GM19099 (cell line): Measurements from ENCODE around the gene SSH2.

Source experiments
- POLR2A ChIP-seq: IDR thresholded peaks from 3 replicates; pipeline ENCODE4 v1.6.1; 2011; ENCODE audit warnings: low read depth; ENCODE audit not compliant: insufficient read length; ENCODE audit errors: extremely low read depth

The SSH2 gene

DNA sequence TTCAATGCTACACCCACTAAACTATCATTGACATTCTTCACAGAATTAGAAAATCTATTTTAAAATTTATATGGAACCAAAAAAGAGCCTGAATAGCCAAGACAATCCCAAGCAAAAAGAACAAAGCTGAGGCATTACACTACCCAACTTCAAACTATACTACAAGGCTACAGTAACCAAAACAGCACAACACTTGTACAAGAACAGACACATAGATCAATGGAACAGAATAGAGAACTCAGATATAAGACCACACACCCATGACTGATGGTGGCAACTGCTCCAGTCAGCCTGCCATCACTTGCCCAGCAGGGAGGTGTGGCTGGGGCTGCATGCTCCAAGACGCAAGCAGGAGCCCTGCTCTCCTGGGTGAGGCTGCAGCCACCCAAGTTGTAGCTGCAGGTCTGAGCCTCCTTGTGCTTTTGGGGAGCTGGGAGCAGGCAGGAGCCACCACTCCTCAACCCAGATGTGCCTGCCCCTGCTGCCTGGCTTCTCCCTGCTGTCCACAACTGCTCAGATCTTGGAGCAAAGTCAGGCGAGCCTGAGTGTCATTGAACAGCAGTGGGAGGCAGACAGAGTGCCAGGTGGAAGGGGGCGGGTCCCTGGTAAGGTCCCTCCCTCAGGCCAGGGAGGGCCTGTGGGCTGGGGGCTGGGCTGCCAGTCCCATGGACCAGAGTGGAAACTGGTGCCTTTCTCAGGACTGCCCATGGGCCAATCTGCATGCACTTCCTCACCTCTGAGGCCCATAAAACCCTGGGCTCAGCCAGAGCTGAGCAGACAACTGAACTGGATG lies 24.7 kb downstream of the SSH2 start:
- TF ChIP-seq POLR2A, result no peak

DNA sequence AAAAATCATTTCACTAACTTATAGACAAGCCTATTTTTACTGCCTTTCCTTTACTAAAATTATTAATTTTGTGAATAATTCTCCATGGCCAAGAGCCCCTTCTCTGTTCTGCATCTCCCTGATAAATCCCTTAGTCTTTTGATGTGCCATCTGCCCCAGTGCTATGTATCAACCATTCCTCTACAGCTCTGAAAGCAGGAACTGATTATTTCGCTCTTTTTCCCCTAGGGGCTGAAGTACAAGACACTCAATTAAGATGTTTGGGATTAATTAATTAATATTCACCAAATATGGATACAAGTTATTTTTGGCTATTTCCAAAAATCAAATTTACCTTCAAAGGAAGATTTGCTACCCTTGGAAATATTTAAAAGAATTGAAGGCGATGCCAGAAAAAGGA lies 26.6 kb downstream of the SSH2 start:
- TF ChIP-seq POLR2A, result no peak

DNA sequence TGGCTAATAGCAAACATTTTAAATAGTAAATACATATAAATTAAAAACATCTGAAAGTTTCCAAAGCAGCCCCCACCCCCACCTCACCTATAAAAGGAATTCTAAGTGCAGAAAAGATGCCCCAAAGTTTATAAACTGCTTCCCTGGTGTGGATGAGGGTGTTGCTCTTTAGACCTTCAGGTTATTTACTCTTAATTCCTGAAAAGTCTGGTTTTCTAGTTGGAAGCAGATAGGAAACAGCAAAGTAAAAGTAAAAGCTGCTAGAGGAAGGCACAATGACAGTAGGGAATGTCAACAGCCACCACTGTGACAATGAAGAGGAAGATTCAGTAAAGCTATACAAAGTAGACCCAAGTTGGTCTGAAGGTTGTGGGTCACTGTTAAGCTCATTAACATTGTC lies 37.8 kb downstream of the SSH2 start:
- TF ChIP-seq POLR2A, result no peak

DNA sequence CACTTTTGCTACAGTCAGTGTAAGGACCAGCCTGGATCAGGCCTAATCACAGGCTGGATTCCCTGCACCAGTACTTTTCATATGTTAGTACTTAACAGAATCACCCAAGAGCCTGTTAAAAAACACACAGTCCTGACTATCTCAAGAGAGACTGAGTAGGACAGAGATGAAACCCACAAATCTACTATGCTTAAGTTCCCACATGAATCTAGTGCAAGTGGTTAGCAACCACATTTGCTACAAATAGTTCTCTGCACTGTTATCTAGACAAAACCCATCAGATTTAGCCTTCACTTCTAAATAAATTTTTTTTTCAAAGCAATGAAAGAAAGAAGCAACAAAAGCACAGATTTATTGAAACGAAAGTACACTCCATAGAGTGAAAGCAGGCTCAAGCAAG lies 38.9 kb downstream of the SSH2 start:
- TF ChIP-seq POLR2A, result no peak

DNA sequence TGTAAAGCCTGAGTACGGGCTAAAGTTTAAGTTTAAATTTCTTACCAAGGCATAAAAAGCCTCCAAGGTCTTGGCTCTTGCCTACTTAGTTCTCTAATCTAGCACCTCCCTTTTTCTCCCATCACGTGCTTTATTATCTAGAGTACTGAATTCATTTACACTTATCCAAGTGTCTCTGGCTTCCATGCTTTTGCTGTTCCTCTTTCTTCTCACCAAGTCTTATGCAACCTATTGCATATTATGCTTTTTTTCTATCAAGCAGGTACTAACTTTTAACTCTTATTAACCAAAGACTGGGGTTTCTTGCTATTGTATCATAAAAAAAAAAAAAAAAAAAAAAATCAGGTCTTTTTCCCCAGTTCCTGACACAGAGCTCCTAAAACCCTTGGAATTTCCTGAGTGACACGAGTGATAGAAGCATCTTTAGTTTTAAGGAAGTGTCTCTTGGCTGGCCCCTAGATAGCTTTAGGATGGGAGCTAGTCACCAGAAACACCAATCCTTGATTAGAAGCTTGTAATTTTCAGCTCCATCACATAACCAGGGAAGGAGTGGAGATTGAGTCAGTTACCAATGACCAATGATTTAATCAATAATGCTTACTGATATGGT lies 44.9 kb downstream of the SSH2 start:
- TF ChIP-seq POLR2A, result no peak

DNA sequence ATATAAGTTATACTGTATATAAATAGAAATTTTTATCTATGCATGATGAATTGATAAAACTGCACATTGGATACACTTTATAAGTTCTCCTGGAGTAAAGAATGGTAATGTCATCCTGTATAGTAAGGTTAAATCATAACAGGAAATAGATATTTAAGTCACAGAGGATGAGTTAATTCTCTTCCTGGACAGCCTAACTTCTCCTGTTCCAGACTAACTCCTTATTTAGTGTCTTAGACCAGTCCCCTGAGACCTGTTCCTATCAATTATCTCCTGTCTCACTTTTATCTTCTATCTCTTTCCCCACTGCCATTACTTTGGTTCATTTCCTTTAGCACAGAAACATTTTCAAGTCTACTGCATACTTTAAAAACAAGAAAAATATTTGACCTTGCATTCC lies 46.5 kb downstream of the SSH2 start:
- no peak for TF ChIP-seq POLR2A

DNA sequence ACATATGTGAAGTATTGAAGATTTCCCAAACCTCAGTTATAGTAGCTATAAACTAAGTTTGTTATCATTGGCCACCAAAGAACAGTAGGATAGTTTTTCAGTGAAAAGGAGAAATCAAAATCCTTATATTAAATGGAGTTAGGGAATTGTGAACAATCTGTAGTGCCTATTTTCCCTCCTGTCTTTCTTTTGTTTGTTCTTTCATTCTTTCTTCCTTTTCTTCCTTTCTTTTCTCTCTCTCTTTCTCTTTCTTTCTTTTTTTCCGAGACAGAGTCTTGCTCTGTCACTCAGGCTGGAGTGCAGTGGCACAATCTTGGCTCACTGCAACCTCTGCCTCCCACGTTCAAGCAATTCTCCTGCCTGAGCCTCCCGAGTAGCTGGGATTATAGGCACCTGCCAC lies 48.8 kb downstream of the SSH2 start:
- TF ChIP-seq POLR2A, result no peak

DNA sequence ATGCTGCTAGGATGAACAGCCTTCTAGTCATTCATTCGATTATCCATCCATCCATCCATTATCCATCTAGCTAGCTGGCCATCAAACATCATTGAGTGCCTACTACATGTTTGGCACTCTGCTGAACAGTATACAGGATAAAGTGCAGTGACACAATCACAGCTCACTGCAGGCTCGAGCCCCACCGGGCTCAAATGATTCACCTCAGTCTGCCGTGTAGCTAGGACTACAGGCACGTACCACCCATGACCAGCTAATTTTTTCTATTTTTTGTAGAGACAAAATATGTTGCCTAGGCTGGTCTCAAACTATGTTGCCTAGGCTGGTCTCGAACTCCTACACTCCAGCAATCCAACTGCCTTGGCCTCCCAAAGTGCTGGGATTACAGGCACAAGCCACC lies 50.0 kb downstream of the SSH2 start:
- TF ChIP-seq POLR2A, result no peak

DNA sequence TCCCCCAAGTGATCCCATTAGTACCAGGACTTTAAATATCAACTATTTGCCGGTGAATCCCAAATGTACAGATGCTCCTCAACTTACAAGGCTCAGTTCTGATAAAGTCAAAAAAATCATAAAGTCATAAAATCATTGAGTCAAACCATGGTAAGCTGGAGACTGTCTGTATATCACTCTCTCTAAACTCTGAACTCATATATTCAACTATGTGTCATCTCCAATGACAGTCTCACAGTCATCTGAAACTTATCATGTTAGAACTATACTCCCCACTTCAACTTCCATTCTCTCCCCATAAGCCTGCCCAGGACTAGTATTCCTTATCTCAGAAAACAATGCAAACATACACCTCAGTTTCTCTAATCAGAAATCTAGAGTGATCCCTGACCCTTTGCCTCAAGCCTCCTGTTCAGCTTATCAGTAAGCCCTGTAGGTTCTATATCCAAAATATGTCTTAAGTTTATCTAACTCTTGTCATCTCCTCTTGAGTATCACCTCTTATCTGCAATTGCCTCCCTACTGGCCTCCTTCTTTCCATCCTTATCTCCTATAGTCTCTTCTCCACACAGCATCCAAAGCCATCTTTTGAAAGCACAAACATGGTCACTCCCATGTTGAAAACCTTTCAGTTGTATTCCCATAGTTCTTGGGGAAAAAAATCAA lies 55.0 kb downstream of the SSH2 start:
- TF ChIP-seq POLR2A, result no peak

DNA sequence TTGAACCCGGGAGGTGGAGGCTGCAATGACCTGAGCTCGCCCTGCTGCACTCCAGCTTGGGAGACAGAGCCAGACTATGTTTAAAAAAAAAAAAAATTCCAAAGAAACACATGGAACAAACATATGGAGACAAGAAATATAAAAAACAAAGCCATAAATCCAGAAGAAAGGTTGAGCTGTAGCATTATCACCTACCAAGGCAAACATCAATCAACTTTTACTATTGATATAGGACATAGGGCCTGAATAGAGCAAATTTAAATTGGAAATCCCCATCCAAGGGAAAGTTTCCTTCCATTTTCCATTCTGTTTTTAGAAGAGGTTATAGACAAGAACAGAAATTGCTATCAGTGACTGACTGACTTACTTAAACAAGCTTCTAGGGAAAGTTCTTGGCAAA lies 56.6 kb downstream of the SSH2 start:
- no peak for TF ChIP-seq POLR2A

DNA sequence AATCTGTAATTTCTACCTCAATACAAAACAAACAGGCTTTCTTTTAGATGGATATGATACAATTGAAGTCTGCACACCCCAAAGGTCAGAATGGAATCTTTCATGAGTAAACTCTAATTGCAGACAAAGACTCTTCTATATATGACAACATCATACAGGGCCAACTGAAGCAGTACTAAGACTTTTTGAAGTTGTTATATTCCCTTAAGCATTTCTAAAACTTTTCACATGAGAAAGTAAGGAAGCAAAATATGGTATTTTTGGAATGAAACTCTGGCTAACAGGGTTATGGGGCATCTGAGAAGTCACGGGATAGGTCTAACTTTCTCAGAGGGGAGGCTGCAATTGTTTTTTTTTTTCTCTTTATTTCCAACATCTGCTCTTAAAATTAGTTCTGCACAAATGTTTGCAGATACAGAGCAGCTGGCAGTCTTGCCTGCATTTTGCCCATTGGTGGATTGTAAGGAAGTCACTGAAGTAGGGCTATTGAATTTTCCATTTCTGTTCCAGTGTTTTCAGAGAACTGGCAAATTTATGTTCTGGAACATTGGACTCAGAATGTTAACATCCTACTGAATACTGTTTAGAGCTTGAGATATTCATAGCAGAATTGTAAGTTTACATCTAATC lies 59.1 kb downstream of the SSH2 start:
- TF ChIP-seq POLR2A, result no peak

DNA sequence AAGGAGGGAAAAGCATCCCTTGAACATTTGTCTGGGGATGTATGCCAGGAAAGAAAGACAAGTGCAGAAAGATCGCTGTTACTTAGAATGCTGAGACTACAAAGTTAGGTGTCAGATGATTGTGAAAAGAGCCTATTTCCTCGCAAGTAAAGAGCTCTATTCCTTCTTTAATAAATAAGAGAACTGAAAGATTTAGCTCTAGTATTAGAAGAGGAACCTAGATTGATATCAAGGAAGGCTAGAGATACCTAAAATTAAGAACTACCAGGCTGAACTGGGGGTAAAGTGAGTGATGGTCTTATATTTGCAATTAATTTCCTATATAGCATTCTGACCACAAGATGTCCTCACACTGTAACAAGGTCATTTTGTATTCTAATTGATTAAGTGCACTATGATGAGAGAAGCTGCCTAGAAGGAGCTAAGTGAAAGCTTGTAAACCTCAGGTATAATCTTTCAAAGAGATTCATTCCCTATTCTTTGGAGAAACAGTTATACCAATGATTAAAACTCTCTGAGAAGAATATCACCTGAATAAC lies 62.3 kb downstream of the SSH2 start:
- TF ChIP-seq POLR2A, result no peak

DNA sequence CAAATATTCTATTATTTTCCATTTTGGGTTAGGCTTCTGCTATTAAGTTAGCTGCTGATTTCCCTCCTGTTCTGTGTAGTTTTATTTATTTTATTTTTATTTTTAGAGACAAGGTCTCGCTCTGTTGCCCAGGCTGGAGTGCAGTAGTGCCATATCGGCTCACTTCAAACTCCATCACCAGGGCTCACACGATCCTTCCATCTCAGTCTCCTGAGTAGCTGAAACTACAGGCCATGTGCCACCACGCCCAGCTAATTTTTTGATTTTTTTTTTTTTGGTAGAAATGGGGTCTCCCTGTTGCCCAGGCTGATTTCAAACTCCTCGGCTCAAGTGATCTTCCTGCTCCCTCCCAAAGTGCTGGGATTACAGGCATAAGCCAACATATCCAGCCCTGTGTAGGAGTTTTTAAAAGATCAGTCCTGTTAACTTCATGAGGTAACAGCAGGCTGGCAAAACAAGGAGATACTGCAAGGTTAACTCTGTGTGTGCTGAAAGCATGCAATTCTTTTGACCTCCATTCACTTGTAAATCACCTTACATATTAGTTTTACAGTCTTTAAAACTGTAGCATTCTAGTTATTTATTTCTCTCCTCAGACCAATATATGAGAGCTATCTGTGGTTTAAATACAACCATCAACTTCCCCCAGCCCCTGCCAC lies 63.2 kb downstream of the SSH2 start:
- TF ChIP-seq POLR2A, result no peak

DNA sequence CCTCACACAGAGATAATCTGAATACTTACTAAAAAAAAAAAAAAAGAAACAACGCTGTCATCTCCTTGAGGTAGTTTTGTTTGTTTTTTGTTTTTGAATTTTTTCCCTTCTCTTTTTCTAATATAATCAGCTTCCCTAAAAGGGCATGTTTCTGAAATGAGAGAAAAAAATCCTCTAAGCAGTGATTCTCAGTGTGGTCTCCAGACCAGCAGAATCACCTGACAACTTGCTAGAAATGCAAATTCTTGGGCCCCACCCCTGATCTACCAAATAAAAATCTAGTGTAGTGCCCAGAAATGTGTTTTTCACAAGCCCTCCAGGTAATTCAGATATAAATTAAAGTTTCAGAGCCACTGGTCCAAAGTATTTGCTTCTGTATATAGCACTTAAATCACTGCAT lies 65.4 kb downstream of the SSH2 start:
- no peak for TF ChIP-seq POLR2A

DNA sequence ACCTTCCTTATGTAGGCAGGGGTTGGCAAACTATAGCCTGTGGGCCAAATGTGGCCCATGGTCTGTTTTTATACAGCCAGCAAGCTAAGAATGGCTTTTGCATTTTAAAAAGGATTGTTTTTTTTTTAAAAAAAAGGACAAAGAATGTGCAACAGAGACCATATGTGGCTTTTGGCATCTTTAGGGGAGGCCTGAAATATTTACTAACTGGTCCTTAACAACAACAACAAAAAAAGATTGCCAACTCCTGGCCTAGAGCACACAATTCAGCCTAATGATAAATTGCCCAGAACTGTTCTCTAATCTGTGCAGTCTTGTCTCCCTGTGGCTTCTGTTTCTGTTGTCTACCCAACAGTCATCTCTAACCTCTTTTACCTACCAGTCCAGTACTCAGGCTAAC lies 67.1 kb downstream of the SSH2 start:
- TF ChIP-seq POLR2A, result no peak
